SK-N-SH (cell line): ENCODE measurements around the gene CLEC12A.

ENCODE experiments used
- CTCF ChIP-seq: fragments of 200-600 bp; sonication (generic); IDR thresholded peaks from 2 replicates; pipeline ENCODE4 v1.6.1; 2017; ENCODE audit warnings: antibody characterized with exemption, mild to moderate bottlenecking, moderate library complexity
- EZH2phosphoT487 ChIP-seq: fragments of 200-600 bp; sonication (generic); IDR thresholded peaks from 2 replicates; pipeline ENCODE4 v1.6.1; 2017; ENCODE audit warnings: low read depth, mixed run types, mild to moderate bottlenecking, antibody characterized with exemption, moderate library complexity, borderline replicate concordance
- FOXJ3 ChIP-seq: sonication (generic); formaldehyde crosslinking; IDR thresholded peaks from 2 replicates; pipeline ENCODE4 v1.5.1; 2020; ENCODE audit warnings: mild to moderate bottlenecking, missing genetic modification reagents
- GABPA ChIP-seq: IDR thresholded peaks from 2 replicates; pipeline ENCODE4 v1.4.0; 2012; ENCODE audit warnings: low read depth, mild to moderate bottlenecking
- IRF3 ChIP-seq: fragments of 150-350 bp; IDR thresholded peaks from 2 replicates; pipeline ENCODE4 v1.6.1; 2016; ENCODE audit warnings: mild to moderate bottlenecking, low read depth, low read length
- JUND ChIP-seq: IDR thresholded peaks from 2 replicates; pipeline ENCODE4 v1.4.0; 2012
- MAX ChIP-seq: IDR thresholded peaks from 2 replicates; pipeline ENCODE4 v1.4.0; 2012; ENCODE audit warnings: low read depth
- NFIC ChIP-seq: IDR thresholded peaks from 2 replicates; pipeline ENCODE4 v1.4.0; 2012; ENCODE audit warnings: borderline replicate concordance
- POLR2AphosphoS5 ChIP-seq: IDR thresholded peaks from 2 replicates; pipeline ENCODE4 v1.6.1; 2012; ENCODE audit warnings: low read depth, low read length
- RAD21 ChIP-seq: IDR thresholded peaks from 2 replicates; pipeline ENCODE4 v1.6.1; 2012; ENCODE audit warnings: mild to moderate bottlenecking, low read length
- REST ChIP-seq: IDR thresholded peaks from 2 replicates; pipeline ENCODE4 v1.6.1; 2012; ENCODE audit warnings: mild to moderate bottlenecking, low read depth, low read length, moderate library complexity
- SMC3 ChIP-seq: IDR thresholded peaks from 2 replicates; pipeline ENCODE4 v1.6.1; 2012; ENCODE audit warnings: low read depth, low read length, improper control_type of control experiment
- TAF1 ChIP-seq: IDR thresholded peaks from 2 replicates; pipeline ENCODE4 v1.6.1; 2012; ENCODE audit warnings: low read depth, mild to moderate bottlenecking, low read length, moderate library complexity, borderline replicate concordance

- TF ChIP-seq SMC3 (no peak), POLR2AphosphoS5 (no peak), CTCF (no peak), JUND (no peak), RAD21 (no peak), GABPA (no peak), IRF3 (no peak), FOXJ3 (CRISPR knock-in tag) (no peak), REST (no peak), EZH2phosphoT487 (no peak), TAF1 (no peak), NFIC (no peak), MAX (no peak)
Measured at GRCh38 chr12:10027721-10028120, 56.5 kb downstream of the CLEC12A start.
